GM18870 (cell line): ENCODE results near the gene EDEM3.
"Not testable (repeated sequence)": the region's sequence is repeated elsewhere in the genome, so short reads cannot be mapped to it uniquely, and the experiment has no call there.

Experiments
- ATAC-seq: cut with Tn5 transposase; IDR thresholded peaks from one replicate; pipeline ENCODE4 v1.9.1; 2021; ENCODE audit warnings: moderate library complexity; ENCODE audit not compliant: unreplicated experiment

Gene EDEM3

DNA sequence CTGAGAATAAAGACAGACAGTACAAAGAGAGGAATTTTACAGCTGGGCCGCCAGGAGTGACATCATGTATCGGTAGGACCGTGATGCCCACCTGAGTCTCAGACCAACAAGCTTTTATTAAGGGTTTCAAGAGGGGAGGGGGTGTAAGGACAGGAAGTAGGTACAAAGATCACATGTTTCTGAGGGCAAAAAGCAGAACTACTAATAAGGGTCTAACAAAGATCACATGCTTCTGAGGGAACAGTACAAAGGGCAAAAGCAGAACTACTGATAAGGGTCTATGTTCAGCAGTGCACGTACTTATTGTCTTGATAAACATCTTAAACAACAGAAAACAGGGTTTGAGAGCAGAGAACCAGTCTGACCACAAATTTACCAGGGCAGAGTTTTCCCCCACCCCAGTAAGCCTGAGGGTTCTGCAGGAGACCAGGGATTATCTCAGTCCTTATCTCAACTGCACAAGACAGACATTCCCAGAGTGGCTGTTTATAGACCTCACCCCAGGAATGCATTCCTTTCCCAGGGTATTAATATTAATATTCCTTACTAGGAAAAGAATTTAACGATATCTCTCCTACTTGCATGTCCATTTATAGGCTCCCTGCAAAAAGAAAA, 73.9 kb downstream of the EDEM3 start:
- ATAC-seq, result not testable (repeated sequence)

DNA sequence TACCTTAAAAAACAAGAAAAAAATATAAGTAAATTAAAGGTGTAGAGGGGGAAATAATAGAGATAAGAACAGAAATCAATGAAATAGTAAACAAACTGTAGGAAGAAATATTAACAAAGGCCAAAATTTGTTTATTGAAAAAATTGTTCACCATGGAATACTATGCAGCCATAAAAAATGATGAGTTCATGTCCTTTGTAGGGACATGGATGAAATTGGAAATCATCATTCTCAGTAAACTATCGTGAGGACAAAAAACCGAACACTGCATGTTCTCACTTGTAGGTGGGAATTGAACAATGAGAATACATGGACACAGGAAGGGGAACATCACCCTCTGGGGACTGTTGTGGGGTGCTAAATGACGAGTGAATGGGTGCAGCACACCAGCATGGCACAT, 75.2 kb downstream of the EDEM3 start:
- ATAC-seq, result not testable (repeated sequence)

DNA sequence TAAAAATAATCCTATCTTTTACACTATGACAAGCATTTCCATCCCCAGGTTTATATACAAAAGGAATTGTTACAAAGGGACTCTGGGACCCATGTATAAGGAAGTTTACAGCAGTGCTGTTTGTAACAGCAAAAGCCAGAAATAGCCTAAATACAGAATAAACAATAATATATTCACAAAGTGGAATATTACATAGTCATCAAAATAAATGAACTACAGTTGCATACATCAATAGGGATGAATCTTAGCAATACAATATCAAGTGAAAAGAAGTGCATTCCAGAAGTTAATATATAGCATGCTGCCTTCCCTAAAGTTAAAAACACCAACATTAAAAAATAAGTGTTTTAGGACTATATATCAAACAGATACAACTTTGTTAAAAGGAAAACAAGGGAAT, 77.3 kb downstream of the EDEM3 start:
- ATAC-seq, result no peak

GRCh38 chr1:184673305-184673704, 81.4 kb downstream of the EDEM3 start:
- ATAC-seq, result no peak

DNA sequence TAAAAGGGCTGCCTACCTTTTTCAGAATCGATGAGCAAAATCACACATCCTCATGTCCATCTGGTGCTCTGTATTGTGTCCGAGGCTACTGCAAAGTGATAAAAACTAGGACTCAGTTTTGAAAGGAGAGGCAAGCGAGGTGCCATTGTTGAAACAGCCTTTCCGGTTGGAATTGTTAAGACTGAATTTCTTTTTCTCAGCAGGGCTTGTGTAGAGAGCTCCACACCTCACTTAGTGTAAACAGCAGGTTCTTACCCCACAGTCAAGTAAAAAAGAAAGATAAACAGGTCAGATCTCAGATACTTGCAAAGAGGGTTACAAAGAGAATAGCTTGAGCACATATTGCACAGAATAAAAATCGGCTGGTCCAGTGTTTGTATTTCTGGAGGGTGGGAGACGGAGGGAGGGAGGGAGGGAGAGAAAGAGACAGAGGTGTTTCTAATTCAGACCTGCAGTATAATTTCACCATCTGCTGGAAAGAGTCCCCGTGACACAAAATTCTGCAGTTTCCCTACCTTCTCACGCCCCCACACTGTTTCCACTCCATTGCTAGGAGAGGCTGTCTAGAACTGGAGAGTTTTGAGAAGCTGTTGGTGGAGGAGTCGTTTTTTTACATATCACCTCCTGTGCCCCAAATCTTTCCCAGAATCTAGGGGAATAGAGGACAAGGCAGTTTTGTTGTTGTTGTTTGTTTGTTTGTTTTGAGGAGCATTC, 82.5 kb downstream of the EDEM3 start:
- no peak for ATAC-seq

GRCh38 chr1:184669391-184669790, 85.3 kb downstream of the EDEM3 start:
- no peak for ATAC-seq

DNA sequence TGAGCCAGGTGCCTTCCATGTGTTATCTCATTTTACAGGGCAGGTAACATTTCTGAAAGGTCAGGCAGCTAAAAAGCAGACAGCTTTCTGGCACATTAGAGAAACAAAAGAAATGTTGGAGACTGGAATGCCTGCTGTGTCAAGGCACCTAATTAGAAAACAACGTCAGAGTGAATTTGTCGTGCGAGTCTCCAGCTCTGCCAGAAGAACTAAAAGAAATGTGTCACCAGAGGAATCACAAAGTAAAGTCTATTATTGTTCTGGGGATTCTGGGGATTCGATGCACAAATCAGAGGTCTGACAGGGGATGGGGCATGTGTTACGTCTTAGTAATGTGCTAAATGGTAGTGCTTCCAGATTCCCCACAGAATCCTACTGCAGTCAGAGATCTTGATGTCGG, 89.3 kb downstream of the EDEM3 start:
- no peak for ATAC-seq

GRCh38 chr1:184664661-184665060, 90.0 kb downstream of the EDEM3 start:
- ATAC-seq, result no peak

- ATAC-seq, result peak; percentile 53
Measured at GRCh38 chr1:184664042-184664660, 90.5 kb downstream of the EDEM3 start.

- no peak for ATAC-seq
Measured at GRCh38 chr1:184661801-184662200, 92.9 kb downstream of the EDEM3 start.

GRCh38 chr1:184660462-184661191, 94.0 kb downstream of the EDEM3 start:
- no peak for ATAC-seq

DNA sequence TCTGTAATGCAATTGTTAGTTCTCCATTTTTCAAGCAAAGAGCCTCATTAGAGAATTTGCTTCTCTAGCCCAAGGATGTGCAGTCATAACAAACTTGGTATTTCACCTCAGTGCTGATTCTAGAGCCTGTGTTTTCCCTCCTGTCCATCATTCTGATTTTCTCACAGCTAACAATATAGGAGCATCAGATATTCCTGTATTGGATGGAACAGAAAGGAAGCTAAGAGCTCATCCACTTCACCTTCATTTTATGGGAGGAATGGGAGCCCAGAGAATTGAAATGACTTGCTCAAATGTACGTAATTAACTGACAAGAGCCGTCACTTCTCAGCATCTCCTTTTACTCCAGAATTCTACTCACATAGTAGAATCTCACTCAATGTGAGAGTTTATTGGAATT, 96.6 kb downstream of the EDEM3 start:
- ATAC-seq, result no peak

DNA sequence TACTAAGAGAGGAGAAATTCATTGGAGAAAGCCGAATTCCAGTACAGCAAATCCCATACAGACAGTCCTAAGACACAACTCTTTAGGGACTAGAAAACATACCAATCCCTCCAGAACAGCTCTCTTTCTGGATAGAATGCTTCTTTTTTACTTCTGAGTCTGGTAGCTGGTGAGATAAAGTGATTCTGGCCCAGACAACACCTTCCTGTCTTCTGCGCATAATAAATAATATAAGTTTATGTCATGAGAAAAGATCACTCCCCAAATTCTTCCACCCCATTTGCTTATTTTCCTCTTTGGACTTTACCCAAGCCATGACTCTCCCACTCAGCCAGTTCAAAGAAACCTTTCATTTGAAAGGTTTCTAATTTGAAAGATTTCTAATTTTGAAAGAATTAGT, 98.4 kb downstream of the EDEM3 start:
- ATAC-seq, result no peak

GRCh38 chr1:184655185-184655584, 99.5 kb downstream of the EDEM3 start:
- no peak for ATAC-seq

DNA sequence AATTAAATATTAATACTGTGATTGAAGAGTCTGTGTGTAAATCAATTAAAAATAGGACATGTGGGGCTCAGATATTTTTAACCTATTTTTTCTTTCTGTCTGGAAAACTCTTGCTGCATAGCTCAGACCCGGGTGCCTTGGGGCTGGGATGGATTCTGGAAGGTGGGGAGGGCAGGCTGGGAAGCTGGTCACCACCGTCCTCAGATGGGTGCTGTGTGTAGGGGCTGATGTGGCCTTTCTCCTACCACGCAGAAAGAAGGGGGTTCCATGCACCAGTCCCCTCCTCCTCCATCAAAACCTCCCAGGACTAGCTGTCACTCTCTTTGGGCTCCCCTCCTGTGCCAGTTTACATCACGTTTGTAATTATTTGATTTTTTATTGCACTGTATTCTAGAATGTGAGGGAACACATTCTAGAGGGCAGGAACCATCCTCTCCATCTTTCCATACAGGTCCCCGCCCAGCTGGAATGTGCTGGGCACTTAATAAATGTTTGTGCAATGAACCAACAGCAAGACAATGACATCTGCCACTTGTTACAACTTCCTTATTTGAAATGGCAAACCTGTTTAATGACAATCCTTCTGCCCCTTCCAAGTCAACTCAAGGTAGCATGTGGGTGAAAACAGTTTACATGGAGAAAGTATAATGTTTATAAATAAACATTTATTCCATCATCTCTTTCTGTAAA, 104.3 kb downstream of the EDEM3 start:
- ATAC-seq, result no peak

DNA sequence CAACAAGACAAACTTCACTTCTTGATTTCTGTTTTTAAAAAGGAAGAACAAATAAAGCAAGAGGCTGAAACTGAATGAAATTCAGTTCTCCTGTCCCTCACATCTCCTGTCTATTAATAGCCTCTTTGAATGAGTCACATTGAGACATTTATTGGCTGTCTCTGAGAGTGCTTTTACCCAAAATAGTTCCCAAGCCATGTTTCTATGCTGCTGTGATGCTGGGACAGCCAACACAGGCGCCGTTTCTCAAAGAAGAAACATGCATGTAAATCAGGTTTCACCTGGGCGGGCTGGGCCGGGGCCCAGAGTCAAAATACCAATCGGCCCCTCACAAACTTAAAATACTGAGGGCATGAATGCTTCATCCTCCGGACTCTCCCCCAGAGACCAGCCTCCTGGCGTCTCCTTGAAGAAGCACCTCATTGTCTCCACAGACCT, 105.2 kb downstream of the EDEM3 start:
- ATAC-seq, result peak; percentile 90

GRCh38 chr1:184648856-184649201, 105.8 kb downstream of the EDEM3 start:
- ATAC-seq, result no peak

DNA sequence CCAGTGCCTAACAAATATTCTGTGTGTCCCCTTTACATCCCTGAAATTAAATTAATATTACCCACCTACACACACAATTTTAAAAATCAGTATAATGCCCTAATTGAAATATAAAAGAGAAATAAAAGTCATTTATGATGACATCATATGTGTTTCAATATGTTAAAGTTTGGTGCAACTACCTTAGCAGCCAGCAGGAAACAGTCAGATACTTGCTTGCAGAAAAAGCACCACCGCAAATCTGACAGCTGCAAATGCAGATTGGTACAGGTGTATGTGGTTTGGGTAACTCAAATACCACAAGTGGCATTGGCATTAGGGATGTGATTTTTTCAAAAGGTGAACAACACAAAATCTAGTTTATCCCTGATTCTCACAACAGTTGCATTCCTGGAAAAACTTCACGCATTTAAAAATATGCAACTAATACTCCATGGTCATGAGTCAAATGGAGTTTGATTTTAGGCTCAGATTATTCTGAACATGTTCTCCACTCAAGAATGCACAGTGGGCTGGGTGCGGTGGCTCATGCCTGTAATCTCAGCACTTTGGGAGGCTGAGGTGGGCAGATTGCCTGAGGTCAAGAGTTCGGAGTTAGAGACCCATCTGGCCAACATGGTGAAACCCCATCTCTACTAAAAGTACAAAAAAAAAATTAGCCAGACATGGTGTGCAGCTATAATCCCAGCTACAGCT, 106.3 kb downstream of the EDEM3 start:
- no peak for ATAC-seq

DNA sequence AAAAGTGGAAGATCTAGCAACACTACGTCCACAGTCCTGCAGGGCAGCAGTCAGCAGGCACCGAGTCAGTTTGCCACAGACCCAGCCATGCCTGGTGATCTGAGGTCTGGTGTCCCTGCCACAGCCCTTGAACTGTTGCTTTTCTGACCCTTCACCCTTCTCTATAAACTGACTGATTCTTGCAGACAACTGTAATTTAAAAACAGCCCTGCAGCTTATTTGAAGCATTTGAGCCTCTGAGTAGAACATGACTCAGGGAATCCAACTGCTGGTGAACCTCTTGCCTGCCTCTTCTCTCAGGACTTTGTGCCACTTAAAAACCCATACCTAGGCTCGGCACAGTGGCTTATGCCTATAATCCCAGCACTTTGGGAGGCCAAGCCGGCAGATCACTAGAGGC, 107.2 kb downstream of the EDEM3 start:
- ATAC-seq, result no peak

DNA sequence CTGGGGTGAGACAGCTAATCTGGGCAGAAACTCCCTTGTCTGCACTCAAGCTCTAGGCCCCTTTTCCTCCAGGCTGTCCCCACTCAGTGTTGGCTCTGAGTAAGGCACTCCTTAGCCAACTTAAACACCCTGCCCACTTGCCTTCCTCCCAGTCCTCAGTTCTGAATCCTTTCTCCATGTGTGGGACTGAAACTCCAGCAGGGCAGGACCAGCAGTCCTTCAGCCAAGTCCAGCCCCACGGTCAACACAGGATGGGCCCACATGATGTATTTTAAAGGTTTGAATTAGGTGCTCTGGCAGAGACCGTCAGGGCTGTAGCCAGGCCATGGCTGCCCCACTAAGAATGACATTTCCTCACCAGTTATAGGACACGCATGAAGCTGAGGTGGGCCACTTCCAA, 107.8 kb downstream of the EDEM3 start:
- ATAC-seq, result no peak
